H9 (cell line): ENCODE results near the gene TCEA3. TPM values are rescaled to one million over a fixed set of nuclear protein-coding genes. Genes with fewer than 3 reads are reported as not detected.

Source experiments
- DNase-seq: peaks from one replicate; pipeline ENCODE4 v3.0.0-alpha.2; 2017
- H2AFZ ChIP-seq: one replicate; pipeline ENCODE4 v1.6.1; 2013; ENCODE audit warnings: mild to moderate bottlenecking, low read length, control low read depth, moderate library complexity
- H2AK5ac ChIP-seq: 2 replicates; pipeline ENCODE4 v1.6.1; 2013; ENCODE audit warnings: low read length, control low read depth, mixed read lengths; ENCODE audit not compliant: insufficient read length
- H2BK120ac ChIP-seq: one replicate; pipeline ENCODE4 v1.6.1; 2013; ENCODE audit warnings: low read depth, mild to moderate bottlenecking, low read length, control low read depth, inconsistent platforms; ENCODE audit not compliant: poor library complexity, severe bottlenecking
- H2BK12ac ChIP-seq: 2 replicates; pipeline ENCODE4 v1.6.1; 2013; ENCODE audit warnings: low read length, control low read depth, mixed read lengths, low read depth; ENCODE audit not compliant: insufficient read length
- H2BK15ac ChIP-seq: 2 replicates; pipeline ENCODE4 v1.6.1; 2013; ENCODE audit warnings: low read depth, low read length, control low read depth
- H2BK20ac ChIP-seq: one replicate; pipeline ENCODE4 v1.6.1; 2013; ENCODE audit warnings: low read depth, mild to moderate bottlenecking, low read length, control low read depth, inconsistent platforms; ENCODE audit not compliant: poor library complexity, severe bottlenecking
- H2BK5ac ChIP-seq: 2 replicates; pipeline ENCODE4 v1.6.1; 2013; ENCODE audit warnings: low read length, control low read depth, mixed read lengths; ENCODE audit not compliant: insufficient read length
- H3K14ac ChIP-seq: 2 replicates; pipeline ENCODE4 v1.6.1; 2013; ENCODE audit warnings: low read length, control low read depth; ENCODE audit not compliant: insufficient read depth
- H3K18ac ChIP-seq: 2 replicates; pipeline ENCODE4 v1.6.1; 2013; ENCODE audit warnings: low read depth, mild to moderate bottlenecking, mixed read lengths, low read length, control low read depth; ENCODE audit not compliant: insufficient read length
- H3K23ac ChIP-seq: 2 replicates; pipeline ENCODE4 v1.6.1; 2013; ENCODE audit warnings: low read length, control low read depth, mixed read lengths, low read depth; ENCODE audit not compliant: insufficient read length
- H3K23me2 ChIP-seq: 2 replicates; pipeline ENCODE4 v1.6.1; 2013; ENCODE audit warnings: low read depth, mild to moderate bottlenecking, mixed read lengths, low read length, control low read depth; ENCODE audit not compliant: insufficient read length, poor library complexity, severe bottlenecking
- H3K27ac ChIP-seq: 2 replicates; pipeline ENCODE4 v1.5.1; 2013; ENCODE audit warnings: low read length, control low read depth, mixed read lengths, low read depth; ENCODE audit not compliant: insufficient read length
- H3K27me3 ChIP-seq: 2 replicates; pipeline ENCODE4 v1.6.1; 2013; ENCODE audit warnings: low read length, control low read depth, inconsistent platforms; ENCODE audit not compliant: insufficient read depth
- H3K4ac ChIP-seq: 2 replicates; pipeline ENCODE4 v1.6.1; 2013; ENCODE audit warnings: low read depth, mild to moderate bottlenecking, control low read depth, inconsistent platforms, low read length, moderate library complexity
- H3K4me1 ChIP-seq: 2 replicates; pipeline ENCODE4 v1.6.1; 2013; ENCODE audit warnings: low read length, control low read depth, inconsistent platforms; ENCODE audit not compliant: insufficient read depth
- H3K4me2 ChIP-seq: 2 replicates; pipeline ENCODE4 v1.6.1; 2013; ENCODE audit warnings: low read length, control low read depth, mixed read lengths; ENCODE audit not compliant: insufficient read length, insufficient read depth
- H3K56ac ChIP-seq: 2 replicates; pipeline ENCODE4 v1.6.1; 2013; ENCODE audit warnings: low read depth, mild to moderate bottlenecking, mixed read lengths, low read length, control low read depth; ENCODE audit not compliant: insufficient read length
- H3K79me1 ChIP-seq: 2 replicates; pipeline ENCODE4 v1.6.1; 2013; ENCODE audit warnings: low read depth, mild to moderate bottlenecking, moderate library complexity, low read length, control low read depth, inconsistent platforms; ENCODE audit not compliant: insufficient read depth, poor library complexity, severe bottlenecking
- H3K79me2 ChIP-seq: 2 replicates; pipeline ENCODE4 v1.6.1; 2013; ENCODE audit warnings: low read length, control low read depth, inconsistent platforms; ENCODE audit not compliant: insufficient read depth
- H3K9ac ChIP-seq: 2 replicates; pipeline ENCODE4 v1.6.1; 2013; ENCODE audit warnings: low read length, control low read depth, mixed read lengths; ENCODE audit not compliant: insufficient read length; ENCODE audit errors: extremely low read depth
- H3K9me3 ChIP-seq: one replicate; pipeline ENCODE4 v1.6.1; 2013; ENCODE audit warnings: low read depth, low read length, inconsistent platforms; ENCODE audit not compliant: control insufficient read depth
- H3T11ph ChIP-seq: one replicate; pipeline ENCODE4 v1.6.1; 2013; ENCODE audit warnings: mild to moderate bottlenecking, low read length, control low read depth, inconsistent platforms
- H4K20me1 ChIP-seq: one replicate; pipeline ENCODE4 v1.6.1; 2013; ENCODE audit not compliant: control insufficient read depth, insufficient read length, insufficient read depth
- H4K5ac ChIP-seq: 2 replicates; pipeline ENCODE4 v1.6.1; 2013; ENCODE audit warnings: low read depth, mild to moderate bottlenecking, mixed read lengths, low read length, control low read depth; ENCODE audit not compliant: insufficient read length
- H4K8ac ChIP-seq: replicated peaks from 2 replicates; pipeline ENCODE4 v1.6.1; 2013; ENCODE audit warnings: low read length, control low read depth, mixed read lengths, low read depth; ENCODE audit not compliant: insufficient read length
- H4K91ac ChIP-seq: 2 replicates; pipeline ENCODE4 v1.6.1; 2013; ENCODE audit warnings: low read depth, mild to moderate bottlenecking, moderate library complexity, mixed read lengths, low read length, control low read depth; ENCODE audit not compliant: insufficient read length
- H3K27ac Mint-ChIP-seq, 3 experiments: 2 replicates in 2 of 3; 3 replicates in 1 of 3; pipeline ENCODE4 v1.8.0; 2020 to 2021; ENCODE audit warnings: mixed read lengths in 3 of 3, mild to moderate bottlenecking in 1 of 3, moderate library complexity in 1 of 3
- H3K27me3 Mint-ChIP-seq: 2 replicates; pipeline ENCODE4 v1.8.0; 2021; ENCODE audit warnings: low read depth, mild to moderate bottlenecking, moderate library complexity, mixed read lengths
- H3K36me3 Mint-ChIP-seq, 3 experiments: 2 replicates in 2 of 3; 3 replicates in 1 of 3; pipeline ENCODE4 v1.8.0; 2020 to 2021; ENCODE audit warnings: low read depth in 3 of 3, mixed read lengths in 3 of 3; ENCODE audit not compliant: insufficient read depth in 1 of 3
- H3K4me1 Mint-ChIP-seq, 2 experiments: 2 replicates each; pipeline ENCODE4 v1.8.0; 2020; ENCODE audit warnings: mixed read lengths in 2 of 2
- H3K4me3 Mint-ChIP-seq, 2 experiments: 2 replicates in 1 of 2; 3 replicates in 1 of 2; pipeline ENCODE4 v1.8.0; 2020 to 2021; ENCODE audit warnings: mild to moderate bottlenecking in 2 of 2, mixed read lengths in 2 of 2, moderate library complexity in 1 of 2
- H3K9me3 Mint-ChIP-seq, 2 experiments: 2 replicates in 1 of 2; 3 replicates in 1 of 2; pipeline ENCODE4 v1.8.0; 2020; ENCODE audit warnings: mild to moderate bottlenecking in 2 of 2, mixed read lengths in 2 of 2, moderate library complexity in 1 of 2
- CTCF ChIP-seq: fragments of 200-600 bp; sonication (generic); conservative IDR thresholded peaks from 3 replicates; pipeline ENCODE4 v1.8.0; 2021; ENCODE audit warnings: antibody characterized with exemption, mild to moderate bottlenecking
- WGBS: extraction: QIAGEN DNeasy Blood & Tissue Kit; methylation state at CpG from one replicate; pipeline ENCODE4 v1.1.7; 2013; ENCODE audit warnings: missing lambda C conversion rate, low lambda C conversion rate, mixed read lengths; ENCODE audit not compliant: insufficient read length; ENCODE audit errors: extremely low coverage; 5-methylcytosine and 5-hydroxymethylcytosine counted together
- total RNA-seq: library from RNA; stranded (reverse); gene quantifications from 2 replicates; pipeline ENCODE4 v1.2.1, GENCODE V29; 2021

TCEA3 gene
- total RNA-seq, 1 experiment from 2014 or later: 0.37 TPM

GRCh38 chr1:23461050-23461449, 36.5 kb upstream of the TCEA3 start:
- Histone ChIP-seq H3K23ac (no peak overlapping the region), H4K20me1 (no peaks in the 10 kb centered on the region), H2BK15ac (no peak overlapping the region), H3K4me2 (no peak overlapping the region), H3K27ac (no peak overlapping the region), H4K91ac (no peak overlapping the region), H3K23me2 (no peaks in the 10 kb centered on the region), H3K9ac (no peak overlapping the region), H3K79me2 (no peaks in the 10 kb centered on the region; the same call in 1 of the 2 replicates), H2BK120ac (no peak overlapping the region), H3K56ac (no peak overlapping the region), H3K27me3 (no peaks in the 10 kb centered on the region), H2BK12ac (no peak overlapping the region), H2BK20ac (no peak overlapping the region), H2AFZ (no peak overlapping the region), H4K5ac (no peak overlapping the region), H3T11ph (no peak overlapping the region), H2BK5ac (no peak overlapping the region), H3K79me1 (no peaks in the 10 kb centered on the region), H3K9me3 (no peaks in the 10 kb centered on the region), H3K18ac (no peak overlapping the region), H3K4ac (no peak overlapping the region), H3K4me1 (no peaks in the 10 kb centered on the region; the same call in 1 of the 2 replicates), H4K8ac (no peak overlapping the region), H3K14ac (no peak overlapping the region), H2AK5ac (no peak overlapping the region)
- peaks cover 6% of the 10 kb centered on the region in 2 experiments; a peak in 3 of 4 replicates for H3K4me1 Mint-ChIP-seq
- TF ChIP-seq CTCF: no peak
- H3K36me3 Mint-ChIP-seq: peaks cover 0 to 2% (median 0%) of the 10 kb centered on the region in 3 experiments; a peak in 1 of 7 replicates
- no peak overlapping the region for H3K27ac Mint-ChIP-seq
- H3K27me3 Mint-ChIP-seq: no peaks in the 10 kb centered on the region; the same call in 1 of the 2 replicates
- no CpG with 5 or more reads among the region's 3 CpGs for WGBS
- no peak for DNase-seq
- no peaks in the 10 kb centered on the region for H3K9me3 Mint-ChIP-seq
- no peak overlapping the region for H3K4me3 Mint-ChIP-seq
